Tibial nerve (tissue), 4 donors: ENCODE measurements around the gene PMM2. TPM values are rescaled to one million over a fixed set of nuclear protein-coding genes. Genes with fewer than 3 reads are reported as not detected.

Source experiments
- DNase-seq, 2 donors: peaks; one replicate each; pipeline ENCODE4 v3.0.0-alpha.2; 2019; ENCODE audit warnings: low spot score in 2 of 2
- H3K27ac ChIP-seq, 4 donors: fragments of 200-600 bp; sonication (generic) in 3 of 4; one replicate each; pipeline ENCODE4 v1.5.1; 2017 to 2019; ENCODE audit warnings: mild to moderate bottlenecking in 1 of 4
- H3K27me3 ChIP-seq, 2 donors: fragments of 200-600 bp; sonication (generic) in 1 of 2; one replicate each; pipeline versions ENCODE4 v1.5.1 to v1.6.0; 2017 to 2019
- H3K36me3 ChIP-seq, 3 donors: fragments of 200-600 bp; sonication (generic); one replicate each; pipeline ENCODE4 v1.5.1; 2018 to 2019
- H3K4me1 ChIP-seq, 4 donors: fragments of 200-600 bp; sonication (generic) in 3 of 4; one replicate each; pipeline ENCODE4 v1.5.1; 2017 to 2019
- H3K4me3 ChIP-seq, 4 donors: fragments of 200-600 bp; sonication (generic) in 3 of 4; one replicate each; pipeline ENCODE4 v1.5.1; 2017 to 2019; ENCODE audit warnings: mild to moderate bottlenecking in 1 of 4, moderate library complexity in 1 of 4
- H3K9me3 ChIP-seq, 4 donors: fragments of 200-600 bp; sonication (generic) in 3 of 4; one replicate each; pipeline ENCODE4 v1.5.1; 2017 to 2019
- CTCF ChIP-seq, 5 experiments: fragments of 200-600 bp in 3 of 5; fragments of 450-650 bp in 2 of 5; sonication (generic) in 3 of 5; IDR thresholded peaks; one replicate each; pipeline ENCODE4 v1.5.1; 2016 to 2019; ENCODE audit warnings: antibody characterized with exemption in 5 of 5, mild to moderate bottlenecking in 3 of 5, moderate library complexity in 2 of 5
- EP300 ChIP-seq, 2 donors: sonication (generic); formaldehyde crosslinking; IDR thresholded peaks; one replicate each; pipeline ENCODE4 v1.6.1; 2017; ENCODE audit warnings: antibody characterized with exemption in 2 of 2, mild to moderate bottlenecking in 1 of 2
- POLR2A ChIP-seq, 2 donors: fragments of 450-650 bp; IDR thresholded peaks; one replicate each; pipeline ENCODE4 v1.6.1; 2017; ENCODE audit warnings: antibody characterized with exemption in 2 of 2, mild to moderate bottlenecking in 2 of 2, moderate library complexity in 2 of 2
- WGBS, 2 donors: methylation state at CpG; one replicate each; pipeline ENCODE4 v1.1.5; 2018; 5-methylcytosine and 5-hydroxymethylcytosine counted together
- total RNA-seq, 4 donors: library from RNA; depleted of rRNA; stranded (reverse); fragments of >200 nt; gene quantifications; one replicate each; pipeline ENCODE4 v1.1.0, GENCODE V29; 2016

PMM2 gene
- total RNA-seq, 4 donors from 2014 or later, result 37.6 to 73.8 (median 52.7) TPM

GRCh38 chr16:8887952-8888560, 90.4 kb downstream of the PMM2 start:
- Histone ChIP-seq H3K4me3 (no peak overlapping the region), H3K27ac (no peak overlapping the region), H3K9me3 (no peaks in the 10 kb centered on the region), H3K27me3 (peaks cover 0 to 25% of the 10 kb centered on the region in 2 donors), H3K4me1 (peaks cover 0 to 21% (median 11%) of the 10 kb centered on the region in 4 donors), H3K36me3 (peaks cover 0 to 55% (median 0%) of the 10 kb centered on the region in 3 donors)
- no peak for TF ChIP-seq CTCF (IDR thresholded peaks at IDR 0.05)
- no peak for TF ChIP-seq EP300 (IDR thresholded peaks at IDR 0.05)
- TF ChIP-seq POLR2A (IDR thresholded peaks at IDR 0.05), result no peak
- peak; percentile 52 to 53 for DNase-seq
- WGBS, 2 donors, result 66 to 77% methylated on average over 16 of the region's 16 CpGs

GRCh38 chr16:8888951-8889892, 91.6 kb downstream of the PMM2 start:
- Histone ChIP-seq H3K27ac (no peak overlapping the region), H3K4me3 (no peak overlapping the region), H3K9me3 (no peaks in the 10 kb centered on the region), H3K36me3 (peaks cover 0 to 66% (median 8%) of the 10 kb centered on the region in 3 donors), H3K27me3 (peaks cover 0 to 15% of the 10 kb centered on the region in 2 donors), H3K4me1 (peaks cover 0 to 21% (median 11%) of the 10 kb centered on the region in 4 donors)
- 82 to 92% methylated on average over 18 to 23 of the region's 23 CpGs for WGBS, 2 donors
- TF ChIP-seq POLR2A (IDR thresholded peaks at IDR 0.05), result no peak
- DNase-seq, result no peak

GRCh38 chr16:8889893-8890548, 92.4 kb downstream of the PMM2 start:
- DNase-seq, result no peak
- Histone ChIP-seq H3K27me3 (peaks cover 0 to 7% of the 10 kb centered on the region in 2 donors), H3K4me3 (no peak overlapping the region), H3K27ac (no peak overlapping the region), H3K4me1 (peaks cover 0 to 15% (median 11%) of the 10 kb centered on the region in 4 donors), H3K36me3 (peaks cover 0 to 74% (median 16%) of the 10 kb centered on the region in 3 donors), H3K9me3 (no peaks in the 10 kb centered on the region)
- no peak for TF ChIP-seq POLR2A (IDR thresholded peaks at IDR 0.05)
- TF ChIP-seq CTCF (IDR thresholded peaks at IDR 0.05), result no peak
- 75 to 76% methylated on average over 12 to 14 of the region's 14 CpGs for WGBS, 2 donors

GRCh38 chr16:8890549-8890921, 92.9 kb downstream of the PMM2 start:
- Histone ChIP-seq H3K4me1 (peaks cover 0 to 11% (median 10%) of the 10 kb centered on the region in 4 donors), H3K27ac (no peak overlapping the region), H3K27me3 (peaks cover 0 to 1% of the 10 kb centered on the region in 2 donors), H3K9me3 (no peaks in the 10 kb centered on the region), H3K4me3 (no peak overlapping the region), H3K36me3 (peaks cover 0 to 79% (median 21%) of the 10 kb centered on the region in 3 donors)
- TF ChIP-seq POLR2A (IDR thresholded peaks at IDR 0.05), result no peak
- TF ChIP-seq EP300 (IDR thresholded peaks at IDR 0.05), result no peak
- DNase-seq, result no peak
- 84 to 86% methylated on average over 5 of the region's 5 CpGs for WGBS, 2 donors

- DNase-seq, result peak in 1 of 2 donors; percentile 13
- H3K9me3 ChIP-seq, result no peaks in the 10 kb centered on the region
- H3K36me3 ChIP-seq, result peaks cover 0 to 95% (median 27%) of the 10 kb centered on the region in 3 donors
- H3K27ac ChIP-seq, result no peak overlapping the region
- no peaks in the 10 kb centered on the region for H3K4me1 ChIP-seq
- WGBS, 2 donors, result 80 to 86% methylated on average over 16 of the region's 16 CpGs
- H3K4me3 ChIP-seq, result no peak overlapping the region
- TF ChIP-seq POLR2A (IDR thresholded peaks at IDR 0.05) (no peak), CTCF (IDR thresholded peaks at IDR 0.05) (no peak), EP300 (IDR thresholded peaks at IDR 0.05) (no peak)
- no peaks in the 10 kb centered on the region for H3K27me3 ChIP-seq
Observed at GRCh38 chr16:8892101-8892575, 94.5 kb downstream of the PMM2 start.
